Upper lobe of left lung (tissue), 6 donors: ENCODE data around the gene SYT8. TPM values are rescaled to one million over a fixed set of nuclear protein-coding genes. Genes with fewer than 3 reads are reported as not detected.

Experiments used
- ATAC-seq, 2 donors: fragments of 200-7000 bp; cut with Tn5 transposase; one replicate each; pipeline ENCODE4 v1.9.1; 2022; ENCODE audit warnings: mild to moderate bottlenecking in 2 of 2, moderate library complexity in 2 of 2; ENCODE audit not compliant: low FRiP score in 2 of 2
- DNase-seq, 2 donors: peaks; one replicate each; pipeline ENCODE4 v3.0.0-alpha.2; 2019 to 2020
- H3K27ac ChIP-seq, 4 donors: fragments of 200-600 bp; sonication (generic); one replicate each; pipeline ENCODE4 v1.5.1; 2016 to 2019
- H3K27me3 ChIP-seq, 4 donors: fragments of 200-600 bp; sonication (generic); one replicate each; pipeline ENCODE4 v1.5.1; 2017 to 2019
- H3K36me3 ChIP-seq, 4 donors: fragments of 200-600 bp; sonication (generic); one replicate each; pipeline ENCODE4 v1.5.1; 2016 to 2019
- H3K4me1 ChIP-seq, 4 donors: fragments of 200-600 bp; sonication (generic); one replicate each; pipeline ENCODE4 v1.5.1; 2018 to 2019
- H3K4me3 ChIP-seq, 4 donors: fragments of 200-600 bp; sonication (generic); one replicate each; pipeline ENCODE4 v1.5.1; 2017 to 2019; ENCODE audit warnings: mild to moderate bottlenecking in 2 of 4, moderate library complexity in 1 of 4
- H3K9me3 ChIP-seq, 4 donors: fragments of 200-600 bp; sonication (generic); one replicate each; pipeline ENCODE4 v1.5.1; 2018 to 2019
- EP300 ChIP-seq, 4 donors: sonication (generic); formaldehyde crosslinking; IDR thresholded peaks; one replicate each; pipeline ENCODE4 v1.5.1; 2017; ENCODE audit warnings: antibody characterized with exemption in 4 of 4, control low read depth in 2 of 4
- POLR2A ChIP-seq, 4 donors: fragments of 450-650 bp; IDR thresholded peaks; one replicate each; pipeline ENCODE4 v1.5.1; 2016 to 2017; ENCODE audit warnings: antibody characterized with exemption in 4 of 4, mild to moderate bottlenecking in 2 of 4
- POLR2AphosphoS5 ChIP-seq, 2 donors: sonication (generic); formaldehyde crosslinking; IDR thresholded peaks; one replicate each; pipeline ENCODE4 v1.5.1; 2017; ENCODE audit warnings: antibody characterized with exemption in 2 of 2
- WGBS, 2 donors: methylation state at CpG; one replicate each; pipeline ENCODE4 v1.1.5; 2017 to 2018; 5-methylcytosine and 5-hydroxymethylcytosine counted together
- total RNA-seq, 6 donors: library from RNA; depleted of rRNA in 4 of 6; stranded (reverse); fragments of >200 nt in 4 of 6; gene quantifications; one replicate each; pipeline versions ENCODE4 v1.1.0 to v1.2.1, GENCODE V29; 2016 to 2021
- TF ChIP-seq, protein P1 (sequence below), 6 experiments: fragments of 450-650 bp in 4 of 6; fragments of 200-600 bp in 2 of 6; sonication (generic) in 2 of 6; IDR thresholded peaks; one replicate each; pipeline ENCODE4 v1.5.1; 2016 to 2019; ENCODE audit warnings: antibody characterized with exemption in 6 of 6
- donor health status: DM: no; HTN: no; CAD: no; lungs with moderate emphysema.
- donor health status: DM: no; HTN: yes; CAD: no; lungs with severe emphysema.

SYT8 gene
- total RNA-seq, 6 donors from 2014 or later = 7.4 to 31.3 (median 22.9) TPM

DNA sequence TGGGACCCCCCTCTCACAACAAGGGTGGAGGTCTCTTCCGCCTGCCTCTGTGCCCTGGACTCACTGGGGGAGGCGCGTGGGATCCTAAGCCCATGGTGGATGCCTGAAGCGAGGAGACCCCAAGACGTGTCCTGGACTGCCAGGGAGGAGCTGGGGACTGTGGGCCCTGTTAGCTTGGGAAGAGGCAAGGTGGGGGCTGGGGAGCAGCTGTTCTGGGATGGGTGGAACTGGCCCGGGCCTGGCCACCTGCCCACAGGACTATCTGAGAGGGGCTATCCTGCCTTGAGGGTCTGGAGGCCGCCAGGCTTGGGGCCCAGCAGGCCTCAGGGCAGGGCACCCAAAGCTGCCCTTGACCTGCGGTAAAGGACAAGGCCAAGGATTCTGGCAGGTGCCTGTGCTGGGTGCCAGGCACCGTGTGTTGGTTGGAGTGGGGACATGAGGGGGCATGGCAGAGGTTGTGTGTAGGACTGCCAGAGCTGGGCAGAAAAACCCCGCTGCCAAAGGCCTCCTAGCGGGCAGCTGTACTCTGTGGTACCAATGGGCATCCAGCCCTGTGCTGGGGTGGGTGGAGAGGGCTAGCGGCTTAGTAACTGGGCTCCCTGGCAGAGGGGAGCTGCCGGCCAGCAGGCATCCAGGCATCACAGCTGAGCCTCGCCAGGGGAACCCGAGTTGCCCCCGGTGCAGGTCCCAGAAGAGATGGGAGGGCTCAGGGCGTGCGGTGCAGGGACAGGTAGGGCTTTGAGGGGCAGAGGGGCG, 18.8 kb downstream of the SYT8 start:
- no peak for TF ChIP-seq POLR2A (IDR thresholded peaks at IDR 0.05)
- TF ChIP-seq, protein P1, sequence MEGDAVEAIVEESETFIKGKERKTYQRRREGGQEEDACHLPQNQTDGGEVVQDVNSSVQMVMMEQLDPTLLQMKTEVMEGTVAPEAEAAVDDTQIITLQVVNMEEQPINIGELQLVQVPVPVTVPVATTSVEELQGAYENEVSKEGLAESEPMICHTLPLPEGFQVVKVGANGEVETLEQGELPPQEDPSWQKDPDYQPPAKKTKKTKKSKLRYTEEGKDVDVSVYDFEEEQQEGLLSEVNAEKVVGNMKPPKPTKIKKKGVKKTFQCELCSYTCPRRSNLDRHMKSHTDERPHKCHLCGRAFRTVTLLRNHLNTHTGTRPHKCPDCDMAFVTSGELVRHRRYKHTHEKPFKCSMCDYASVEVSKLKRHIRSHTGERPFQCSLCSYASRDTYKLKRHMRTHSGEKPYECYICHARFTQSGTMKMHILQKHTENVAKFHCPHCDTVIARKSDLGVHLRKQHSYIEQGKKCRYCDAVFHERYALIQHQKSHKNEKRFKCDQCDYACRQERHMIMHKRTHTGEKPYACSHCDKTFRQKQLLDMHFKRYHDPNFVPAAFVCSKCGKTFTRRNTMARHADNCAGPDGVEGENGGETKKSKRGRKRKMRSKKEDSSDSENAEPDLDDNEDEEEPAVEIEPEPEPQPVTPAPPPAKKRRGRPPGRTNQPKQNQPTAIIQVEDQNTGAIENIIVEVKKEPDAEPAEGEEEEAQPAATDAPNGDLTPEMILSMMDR (IDR thresholded peaks at IDR 0.05) = no peak
- TF ChIP-seq EP300 (IDR thresholded peaks at IDR 0.05) = no peak
- TF ChIP-seq POLR2AphosphoS5 (IDR thresholded peaks at IDR 0.05) = no peak
- no peak for ATAC-seq
- DNase-seq = peak in 1 of 2 donors; percentile 65
- 77 to 95% methylated on average over 6 to 19 of the region's 19 CpGs for WGBS, 2 donors
- Histone ChIP-seq H3K27ac (peak overlapping the region; percentile 74 to 86 (median 84)), H3K4me1 (peaks cover 13 to 40% (median 21%) of the 10 kb centered on the region in 4 donors), H3K4me3 (peak overlapping the region in 3 of 4 donors; percentile 33 to 52 (median 43)), H3K9me3 (no peaks in the 10 kb centered on the region), H3K36me3 (no peaks in the 10 kb centered on the region), H3K27me3 (no peaks in the 10 kb centered on the region)

DNA sequence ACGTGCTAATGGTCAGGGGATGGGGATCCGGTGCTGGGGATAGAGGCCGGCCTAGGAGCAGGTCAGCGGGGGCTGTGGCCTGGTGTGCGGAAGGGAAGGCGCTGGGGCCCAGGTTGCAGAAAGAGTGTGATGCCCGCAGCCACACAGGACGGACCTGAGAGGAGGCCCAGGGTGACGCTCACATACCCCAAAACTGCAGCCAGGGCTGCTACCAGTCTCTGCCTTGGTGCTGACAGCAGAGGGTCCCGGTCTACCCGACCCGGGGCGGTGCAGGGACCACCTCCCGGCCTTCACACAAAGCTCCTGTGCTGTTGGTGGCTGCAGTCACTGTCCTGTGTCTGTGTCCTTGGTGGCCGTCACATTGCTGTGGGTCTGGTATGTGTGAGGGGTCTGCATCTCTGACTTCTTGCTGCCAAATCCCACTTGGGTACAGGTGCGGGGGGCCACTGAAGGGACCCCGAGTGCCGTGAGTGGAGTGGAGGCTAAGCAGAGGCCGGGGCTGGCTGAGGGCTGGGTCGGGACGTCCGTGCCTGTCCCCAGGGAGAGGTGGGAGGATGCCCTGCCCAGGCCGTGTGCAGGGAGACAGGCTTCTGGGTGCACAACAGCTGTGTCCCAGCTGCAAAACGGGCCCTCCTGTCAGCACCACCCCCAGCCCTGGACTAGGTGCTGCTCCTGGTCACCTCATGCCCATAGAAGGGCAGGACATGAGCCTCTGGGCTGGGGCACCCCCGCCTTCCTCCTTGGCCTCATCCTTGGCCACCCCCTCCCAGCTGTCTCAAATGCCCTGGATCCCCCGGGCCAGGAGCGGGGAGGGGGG, 19.6 kb downstream of the SYT8 start:
- Histone ChIP-seq H3K36me3 (no peaks in the 10 kb centered on the region), H3K4me3 (peak overlapping the region in 3 of 4 donors; percentile 33 to 52 (median 43)), H3K27ac (peak overlapping the region in 2 of 4 donors; percentile 86), H3K9me3 (no peaks in the 10 kb centered on the region), H3K27me3 (no peaks in the 10 kb centered on the region), H3K4me1 (peaks cover 13 to 40% (median 18%) of the 10 kb centered on the region in 4 donors)
- TF ChIP-seq POLR2A (IDR thresholded peaks at IDR 0.05) = no peak
- TF ChIP-seq POLR2AphosphoS5 (IDR thresholded peaks at IDR 0.05) = no peak
- TF ChIP-seq EP300 (IDR thresholded peaks at IDR 0.05) = no peak
- TF ChIP-seq, protein P1 (IDR thresholded peaks at IDR 0.05) = no peak
- WGBS, 2 donors = 75 to 77% methylated on average over 19 to 27 of the region's 27 CpGs
- ATAC-seq (no peak), DNase-seq (peak in 1 of 2 donors; percentile 56)

DNA sequence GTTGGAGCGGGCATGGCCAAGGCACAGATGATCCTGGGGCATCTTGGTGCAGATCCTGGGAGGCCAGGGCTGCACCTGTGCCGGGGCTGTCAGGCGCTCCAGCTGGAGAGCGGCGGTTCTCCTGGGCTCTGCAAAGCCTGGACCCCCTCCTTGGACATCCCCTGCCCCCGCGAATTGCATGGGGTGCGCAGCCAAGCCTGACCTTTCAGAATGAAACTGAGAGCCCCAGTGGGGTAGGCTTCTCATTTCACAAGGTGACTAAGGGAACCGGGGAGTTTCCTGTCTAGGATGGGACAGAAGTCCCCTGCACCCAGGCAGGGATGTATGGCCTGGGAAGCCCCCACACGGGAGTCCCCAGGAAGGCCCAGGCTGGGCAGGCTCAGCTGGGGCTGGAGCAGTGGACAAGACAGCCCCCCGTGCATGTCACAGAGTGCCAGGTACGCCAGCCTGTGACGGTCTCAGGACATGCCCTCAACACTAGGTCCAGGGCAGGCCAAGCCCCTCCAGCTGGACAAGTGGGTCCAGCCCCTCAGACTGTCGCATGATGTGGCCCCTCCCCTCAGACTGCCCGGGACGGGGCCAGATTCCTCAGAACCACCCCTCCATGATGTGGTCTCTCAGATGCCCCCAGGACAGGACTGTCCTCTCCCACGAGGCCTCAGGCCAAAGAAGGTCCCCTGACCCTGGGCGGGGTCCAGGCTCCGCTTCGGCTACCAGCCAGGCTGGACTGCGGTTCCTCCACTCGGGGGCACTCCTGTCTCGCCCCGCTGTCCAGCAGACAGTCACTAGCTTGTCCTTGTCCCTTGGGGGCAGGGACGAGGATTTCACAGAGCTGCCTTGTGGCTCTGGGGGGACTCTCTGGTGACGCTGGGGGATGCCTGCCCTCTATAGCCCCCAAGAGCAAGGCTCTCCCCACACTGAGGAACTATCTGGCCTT, 20.4 kb downstream of the SYT8 start:
- H3K4me1 ChIP-seq = peaks cover 7 to 32% (median 15%) of the 10 kb centered on the region in 4 donors
- H3K4me3 ChIP-seq = peak overlapping the region in 3 of 4 donors; percentile 33 to 52 (median 43)
- no peak for ATAC-seq
- DNase-seq = peak in 1 of 2 donors; percentile 69
- no peaks in the 10 kb centered on the region for H3K27me3 ChIP-seq
- H3K36me3 ChIP-seq = no peaks in the 10 kb centered on the region
- no peaks in the 10 kb centered on the region for H3K9me3 ChIP-seq
- H3K27ac ChIP-seq = peak overlapping the region in 2 of 4 donors; percentile 4 to 86
- 80 to 87% methylated on average over 17 to 22 of the region's 26 CpGs for WGBS, 2 donors
- TF ChIP-seq POLR2AphosphoS5 (IDR thresholded peaks at IDR 0.05) = no peak
- TF ChIP-seq, protein P1 (IDR thresholded peaks at IDR 0.05) = no peak
- TF ChIP-seq POLR2A (IDR thresholded peaks at IDR 0.05) = no peak
- TF ChIP-seq EP300 (IDR thresholded peaks at IDR 0.05) = no peak

DNA sequence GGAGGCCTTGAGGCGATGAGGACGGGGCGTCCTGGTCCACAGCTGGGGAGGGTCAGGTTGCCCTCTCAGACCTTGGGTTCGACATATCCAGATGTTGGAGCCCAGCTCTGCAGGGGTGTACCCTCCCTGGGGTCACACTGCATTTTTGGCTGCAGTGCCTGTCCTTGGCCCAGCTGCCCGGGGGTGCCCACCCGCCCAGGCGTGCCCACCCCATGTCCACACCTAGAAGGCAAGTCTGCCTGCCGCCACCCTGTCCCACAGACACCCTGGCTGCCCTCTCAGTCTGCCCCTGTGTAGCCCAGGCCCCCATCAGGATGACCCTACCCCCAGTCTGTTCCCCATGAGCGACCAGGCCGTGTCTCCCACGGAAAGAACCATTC, 21.1 kb downstream of the SYT8 start:
- no peak for ATAC-seq
- TF ChIP-seq EP300 (IDR thresholded peaks at IDR 0.05) (no peak), POLR2A (IDR thresholded peaks at IDR 0.05) (no peak), POLR2AphosphoS5 (IDR thresholded peaks at IDR 0.05) (no peak)
- TF ChIP-seq, protein P1 (IDR thresholded peaks at IDR 0.05) = no peak
- H3K4me3 ChIP-seq = no peak overlapping the region

More for the DNA sequence above, 21.1 kb downstream of the SYT8 start:
- peak in 1 of 2 donors; percentile 58 for DNase-seq
- Histone ChIP-seq H3K4me1 (peaks cover 7 to 32% (median 14%) of the 10 kb centered on the region in 4 donors), H3K9me3 (no peaks in the 10 kb centered on the region), H3K36me3 (no peaks in the 10 kb centered on the region), H3K27ac (no peak overlapping the region), H3K27me3 (no peaks in the 10 kb centered on the region)
- 94 to 100% methylated on average over 2 to 8 of the region's 11 CpGs for WGBS, 2 donors
